ENCODE results near the gene KCNJ6. TPM values are rescaled to one million over a fixed set of nuclear protein-coding genes. Genes with fewer than 3 reads are reported as not detected.

KCNJ6 gene
- total RNA-seq, 2 donors from 2014 or later: not detected

DNA sequence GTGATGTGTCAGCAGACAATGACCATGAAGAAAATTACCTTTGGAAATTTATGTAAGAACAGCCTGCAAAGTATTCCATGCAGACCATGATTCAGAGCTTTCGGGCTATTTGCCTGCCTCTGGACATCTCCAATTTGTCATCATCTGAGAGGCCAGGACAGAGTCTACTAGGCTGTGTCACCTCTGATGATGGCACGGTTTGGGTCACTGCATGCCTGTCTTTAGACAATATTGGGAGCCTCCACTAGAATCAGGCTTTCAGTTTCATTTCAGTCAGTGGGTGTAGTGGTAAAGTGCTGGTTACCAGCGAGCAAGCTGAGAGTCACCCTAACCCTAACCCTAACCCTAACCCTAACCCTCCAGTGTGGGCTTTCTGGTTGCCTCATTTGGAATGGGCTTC lies 80.8 kb downstream of the KCNJ6 start:
- intact Hi-C loops (cut with DNase I): no loop called here
- no peak for DNase-seq (ENCODE audit: low spot score)

DNA sequence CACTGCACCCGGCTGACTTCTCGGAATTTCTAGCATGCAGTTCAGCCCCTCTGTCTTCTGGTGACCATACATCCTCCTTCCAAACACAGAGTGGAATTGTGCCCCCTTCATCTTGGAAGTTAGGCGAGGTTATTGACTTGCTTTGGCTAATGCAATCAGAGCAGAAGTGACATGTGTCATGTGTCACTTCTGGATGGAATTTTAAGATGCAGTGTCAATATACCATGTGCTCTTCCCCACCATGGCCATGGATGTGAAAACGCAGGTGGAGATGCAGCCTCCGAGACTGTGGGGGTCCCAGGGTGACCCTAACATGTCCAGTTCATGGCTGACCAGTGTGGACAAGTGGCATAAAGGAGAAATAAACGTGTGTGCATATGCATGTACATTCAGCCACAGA lies 83.0 kb downstream of the KCNJ6 start:
- intact Hi-C loops (cut with DNase I): no loop called here
- no peak for DNase-seq (ENCODE audit: low spot score)

DNA sequence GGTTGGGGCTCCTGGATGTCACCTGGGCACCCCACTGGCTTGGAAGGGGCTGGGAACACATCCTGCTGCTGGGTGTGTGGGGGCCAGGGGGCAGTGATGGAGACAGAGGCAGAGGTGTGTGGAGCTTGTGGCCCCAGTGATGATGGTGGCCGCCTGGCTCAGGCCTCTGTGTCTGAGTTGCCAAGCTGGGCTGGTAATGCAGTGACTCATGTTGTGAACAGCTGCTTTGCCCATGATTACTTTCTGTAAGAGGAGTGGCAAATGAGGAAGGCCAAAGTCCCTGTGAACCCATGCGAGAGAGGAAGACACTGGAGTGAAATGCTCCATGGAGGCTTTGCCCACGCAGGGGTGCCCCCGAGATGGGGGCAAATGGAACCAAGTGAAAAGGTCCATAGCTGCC lies 86.8 kb downstream of the KCNJ6 start:
- no peak for DNase-seq (ENCODE audit: low spot score)
- intact Hi-C loops (cut with DNase I): loop anchor here in 1 of 2 donors (2.0 kb wide), 1 partner anchor 35 kb away; no protein-coding TSS in a partner anchor

DNA sequence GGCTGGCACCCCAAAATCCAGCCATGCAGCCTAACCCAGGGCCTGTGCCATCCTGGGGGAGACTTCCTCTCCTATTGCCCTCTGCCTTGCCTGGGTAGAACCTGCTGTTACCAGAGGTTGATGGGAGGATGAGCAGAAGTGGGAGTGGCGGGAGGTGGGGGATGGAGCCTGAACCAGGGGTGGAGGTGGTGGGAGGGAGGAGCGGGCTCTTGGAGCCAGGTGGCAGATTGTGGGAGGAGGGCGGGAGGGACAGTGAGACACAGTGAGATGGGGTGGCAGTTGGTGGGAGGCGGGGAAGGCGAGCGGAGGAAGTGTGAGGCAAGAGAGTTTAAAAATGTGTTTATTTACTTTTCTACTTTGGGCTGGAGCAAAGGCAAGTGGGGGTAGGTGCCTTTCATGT lies 87.3 kb downstream of the KCNJ6 start:
- no peak for DNase-seq (ENCODE audit: low spot score)
- intact Hi-C loops (cut with DNase I): loop anchor here in 1 of 2 donors (2.0 kb wide), 1 partner anchor 36 kb away; no protein-coding TSS in a partner anchor

DNA sequence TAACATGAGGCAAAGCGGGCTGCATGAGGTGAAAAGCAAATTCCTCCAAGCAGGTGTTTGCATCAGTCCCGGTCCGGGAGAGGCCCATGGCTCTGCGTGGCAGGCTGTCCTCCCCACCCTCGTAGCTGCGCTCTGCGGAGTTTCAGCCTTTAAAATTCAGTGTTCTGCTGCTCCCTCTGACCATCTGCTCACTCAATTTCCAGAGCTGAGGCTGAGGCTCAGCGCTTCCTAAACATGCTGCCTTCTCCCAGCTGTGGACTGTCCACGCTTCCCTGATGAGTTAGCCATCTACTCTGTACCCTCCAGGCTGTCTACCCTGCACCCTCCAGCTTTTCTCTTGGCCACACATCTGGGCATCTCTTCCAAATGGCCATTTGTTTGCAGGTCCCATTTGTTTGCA lies 87.7 kb downstream of the KCNJ6 start:
- DNase-seq (ENCODE audit: low spot score): no peak
- intact Hi-C loops (cut with DNase I): loop anchor here in 1 of 2 donors (2.0 kb wide), 1 partner anchor 36 kb away; no protein-coding TSS in a partner anchor

DNA sequence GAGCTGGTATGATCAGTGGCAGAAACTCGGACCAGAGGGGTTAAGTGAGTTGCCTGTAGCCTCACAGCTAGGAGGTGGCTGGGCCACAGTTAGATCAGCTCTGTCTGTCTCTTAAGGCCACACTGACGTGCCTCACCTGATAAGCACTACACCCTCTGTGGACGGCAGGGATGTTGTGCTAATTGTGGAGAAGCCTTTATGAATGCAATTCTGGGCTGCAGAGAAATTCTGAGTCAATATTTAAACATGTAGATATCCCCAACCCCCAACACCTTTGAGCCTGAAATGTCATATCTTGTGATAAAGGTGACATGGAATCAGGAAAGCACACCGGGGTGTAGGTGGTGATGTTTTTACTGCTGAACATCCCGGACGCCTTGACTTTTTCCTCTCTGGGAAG lies 88.3 kb downstream of the KCNJ6 start:
- DNase-seq (ENCODE audit: low spot score): no peak
- intact Hi-C loops (cut with DNase I): loop anchor here in 1 of 2 donors (2.0 kb wide), 1 partner anchor 37 kb away; no protein-coding TSS in a partner anchor

DNA sequence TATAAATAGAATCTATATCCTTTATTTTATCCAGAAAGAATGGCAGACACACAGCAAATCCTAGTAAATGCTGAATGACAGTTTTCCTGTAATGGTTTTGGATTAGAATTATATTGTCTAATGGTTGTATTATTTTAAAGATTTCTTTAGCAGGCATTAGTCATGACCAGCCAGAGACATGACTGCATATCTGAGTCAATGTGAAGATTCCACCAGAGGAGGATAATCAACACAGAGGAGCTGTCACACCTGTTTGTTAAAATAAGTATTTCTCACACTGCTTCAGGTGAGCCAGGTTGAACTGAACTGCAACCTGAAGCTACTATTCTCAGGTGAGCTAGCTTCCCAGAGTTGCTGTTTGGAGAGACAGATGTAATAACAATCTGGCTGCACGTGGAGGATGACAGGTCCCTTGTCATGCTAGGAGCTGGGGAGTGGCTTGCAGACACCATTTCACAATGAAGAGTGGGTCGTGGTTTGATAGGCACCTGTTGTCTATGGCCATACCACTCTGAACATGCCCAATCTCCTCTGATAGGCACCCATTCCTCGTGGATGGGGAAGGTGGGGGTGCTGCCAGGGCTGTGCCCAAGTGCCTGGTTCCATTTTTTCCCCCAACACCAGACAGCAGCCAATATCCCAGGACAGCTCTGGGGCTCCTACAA lies 94.3 kb downstream of the KCNJ6 start:
- intact Hi-C loops (cut with DNase I): no loop called here
- DNase-seq (ENCODE audit: low spot score): no peak

DNA sequence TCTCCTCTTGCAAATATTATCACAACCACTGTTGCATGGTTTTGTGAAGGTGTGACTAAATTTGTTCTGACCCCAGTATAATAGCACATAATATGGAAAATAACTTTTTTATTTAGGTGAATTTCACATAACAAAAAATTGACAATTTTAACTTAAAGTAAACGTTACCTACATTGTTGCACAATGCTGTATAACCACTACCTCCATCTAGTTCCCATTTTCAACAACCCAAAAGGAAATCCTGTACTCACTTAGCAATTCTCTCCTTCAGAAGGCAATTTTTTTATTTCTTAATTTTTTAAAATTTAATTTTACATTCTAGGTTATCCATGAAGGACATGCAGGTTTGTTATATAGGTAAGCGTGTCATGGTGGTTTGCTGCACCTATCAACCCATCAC lies 95.2 kb downstream of the KCNJ6 start:
- DNase-seq (ENCODE audit: low spot score): no peak
- intact Hi-C loops (cut with DNase I): no loop called here

DNA sequence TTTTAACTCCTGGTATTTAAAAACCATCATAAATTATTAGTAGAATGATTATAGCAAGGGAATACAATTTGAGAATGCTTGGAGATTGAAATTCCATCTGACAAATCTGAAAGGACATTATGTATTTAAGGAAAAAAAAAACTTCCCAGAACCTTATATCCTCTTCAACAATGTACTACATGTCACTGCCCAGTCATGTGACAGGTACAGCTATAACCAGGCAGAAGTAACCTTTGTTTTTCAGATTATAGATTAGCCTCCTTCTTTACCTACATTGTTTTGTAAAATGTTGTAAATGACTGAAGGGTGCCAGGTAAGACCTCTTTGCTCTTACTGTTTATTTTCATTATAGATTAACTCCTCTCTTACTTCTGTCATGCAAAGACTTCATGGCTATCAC lies 96.9 kb downstream of the KCNJ6 start:
- no peak for DNase-seq (ENCODE audit: low spot score)

DNA sequence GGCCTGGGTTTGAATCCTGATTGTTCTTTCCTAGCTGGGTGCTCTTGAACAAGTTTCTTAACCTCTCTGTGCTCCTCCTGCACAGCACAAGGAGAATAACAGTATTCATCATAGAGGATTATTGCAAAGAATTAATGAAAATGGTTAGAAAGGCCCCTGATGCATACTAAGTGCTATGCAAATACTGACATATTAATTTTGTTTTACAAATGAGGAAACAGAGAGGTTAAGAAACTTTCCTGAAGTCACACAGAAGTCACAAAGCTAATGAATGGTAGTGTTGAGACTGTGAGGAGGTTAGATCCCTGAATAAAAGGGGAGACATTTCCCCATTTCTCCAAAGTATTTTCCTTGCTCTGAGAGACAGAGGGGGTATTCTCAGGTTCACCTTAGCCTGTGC lies 99.0 kb downstream of the KCNJ6 start:
- intact Hi-C loops (cut with DNase I): no loop called here
- no peak for DNase-seq (ENCODE audit: low spot score)

More for the DNA sequence above, 96.9 kb downstream of the KCNJ6 start:
- intact Hi-C loops (cut with DNase I): no loop called here

DNA sequence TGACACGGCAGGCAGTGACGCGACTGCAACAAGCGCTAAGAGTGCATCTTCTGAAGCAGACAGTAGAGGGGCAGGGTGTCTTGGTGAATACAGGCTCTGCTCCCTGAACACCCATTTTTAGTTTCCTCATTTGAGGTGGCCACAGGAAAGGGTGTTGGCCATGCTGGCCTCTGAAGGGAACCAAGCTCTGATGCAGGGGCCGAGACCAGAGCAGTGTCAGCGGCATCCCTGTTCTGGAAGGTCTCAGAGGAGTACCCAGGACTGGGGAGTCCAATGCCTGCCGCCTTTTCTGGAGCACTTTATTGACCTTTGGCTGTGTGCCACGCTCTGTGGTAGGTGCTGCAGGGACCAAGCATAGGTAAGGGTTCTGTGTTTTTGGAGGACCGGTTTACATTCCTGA lies 100.4 kb downstream of the KCNJ6 start:
- no peak for DNase-seq (ENCODE audit: low spot score)
- intact Hi-C loops (cut with DNase I): no loop called here

DNA sequence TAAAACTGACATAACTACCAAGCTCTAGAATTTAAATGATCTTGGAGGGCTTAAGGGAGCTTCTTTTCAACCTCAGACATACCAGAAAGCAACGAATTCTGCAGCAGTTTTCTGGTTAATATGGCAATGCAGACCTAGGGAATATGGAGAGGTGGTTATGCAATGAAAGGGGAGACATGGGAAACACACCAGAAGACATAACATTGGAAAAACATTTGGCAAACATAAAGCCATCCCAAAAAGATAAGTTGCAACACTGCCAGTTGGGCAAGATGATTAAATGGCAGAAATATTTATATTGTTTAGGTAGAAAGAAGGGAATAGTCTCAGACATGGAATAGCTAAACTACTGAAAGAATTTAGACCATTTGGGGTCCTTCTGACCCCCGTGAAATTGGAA lies 104.5 kb downstream of the KCNJ6 start:
- intact Hi-C loops (cut with DNase I): no loop called here
- DNase-seq (ENCODE audit: low spot score): no peak

DNA sequence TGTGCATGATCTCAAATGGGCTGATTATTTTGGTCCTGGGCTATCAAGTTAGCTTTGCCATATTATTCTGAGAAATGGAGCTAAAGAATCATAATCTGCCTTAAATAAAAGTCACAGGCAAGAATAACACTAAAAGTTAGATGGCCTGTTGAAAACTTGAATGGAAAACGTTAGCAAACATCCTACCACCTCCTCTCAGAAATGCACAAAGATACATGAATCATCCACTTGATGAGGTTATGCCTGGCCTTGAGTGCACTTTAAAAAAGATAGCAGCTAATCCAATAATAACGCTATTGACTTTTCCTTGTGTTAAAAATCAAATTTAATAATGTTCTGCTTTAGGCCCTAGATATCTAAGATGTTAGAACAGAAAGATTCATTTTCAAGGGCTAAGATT lies 108.0 kb downstream of the KCNJ6 start:
- DNase-seq (ENCODE audit: low spot score): no peak
- intact Hi-C loops (cut with DNase I): no loop called here

DNA sequence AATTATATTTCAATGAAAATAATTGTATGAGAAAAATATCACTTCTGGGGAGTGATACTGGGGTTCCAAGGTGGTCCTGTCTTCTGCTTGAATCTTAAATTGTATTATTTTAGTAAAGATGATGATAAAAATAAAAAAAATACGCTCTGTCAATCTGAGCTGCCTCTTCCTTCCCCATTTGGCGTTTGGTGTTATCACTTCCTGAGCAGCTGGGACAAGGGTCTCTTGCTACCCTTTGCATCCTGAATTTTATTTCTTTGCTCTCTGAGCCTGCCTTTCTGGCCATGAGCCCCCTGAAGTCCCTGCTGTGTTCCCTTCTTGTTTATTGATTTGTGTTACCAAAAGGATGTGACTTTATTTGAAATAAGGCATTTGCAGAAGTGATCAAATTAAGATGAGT lies 111.0 kb downstream of the KCNJ6 start:
- intact Hi-C loops (cut with DNase I): no loop called here
- DNase-seq (ENCODE audit: low spot score): no peak

DNA sequence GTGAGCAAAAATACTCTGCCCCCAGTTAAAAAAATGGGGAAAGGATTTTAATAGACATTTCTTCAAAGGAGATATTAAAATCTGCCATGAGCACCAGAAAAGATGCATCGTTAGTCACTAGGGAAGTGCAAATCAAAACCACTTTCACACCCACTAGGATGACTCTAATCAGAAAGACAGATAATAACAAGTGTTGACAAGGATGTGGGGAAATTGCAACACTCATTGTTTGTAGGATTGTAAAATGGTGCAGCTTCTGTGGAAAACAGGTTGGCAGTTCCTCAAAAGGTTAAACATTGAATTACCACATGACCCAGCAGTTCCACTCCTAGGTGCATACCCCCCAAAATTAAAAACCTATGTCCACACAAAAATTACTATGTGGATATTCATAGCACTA lies 112.3 kb downstream of the KCNJ6 start:
- no peak for DNase-seq (ENCODE audit: low spot score)
- intact Hi-C loops (cut with DNase I): no loop called here

DNA sequence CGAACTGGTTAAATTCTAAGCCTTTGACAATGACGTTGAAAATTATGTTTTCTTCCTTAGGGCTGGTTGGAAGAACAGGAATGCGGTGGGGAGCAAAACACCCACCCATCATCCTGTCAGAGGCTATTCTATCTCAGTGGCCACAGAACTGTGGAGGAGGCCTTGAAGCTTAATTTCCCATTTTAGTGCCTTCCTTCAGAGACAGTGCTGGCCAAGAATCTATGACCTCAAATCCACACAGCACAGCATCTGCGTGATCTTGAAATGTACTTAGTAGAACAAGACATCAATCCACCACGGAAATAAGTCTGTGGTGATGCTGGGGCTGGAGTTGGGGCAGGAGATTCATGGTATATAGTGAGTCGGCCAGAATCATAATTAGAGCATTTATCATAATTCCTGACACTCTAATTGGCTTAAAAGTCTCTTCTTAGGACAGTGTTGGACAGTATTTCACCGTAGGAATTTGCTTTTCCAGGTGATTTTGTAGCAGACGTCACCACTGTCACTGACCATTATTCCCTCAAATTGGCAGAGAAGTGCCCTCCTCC lies 113.1 kb downstream of the KCNJ6 start:
- no peak for DNase-seq (ENCODE audit: low spot score)

DNA sequence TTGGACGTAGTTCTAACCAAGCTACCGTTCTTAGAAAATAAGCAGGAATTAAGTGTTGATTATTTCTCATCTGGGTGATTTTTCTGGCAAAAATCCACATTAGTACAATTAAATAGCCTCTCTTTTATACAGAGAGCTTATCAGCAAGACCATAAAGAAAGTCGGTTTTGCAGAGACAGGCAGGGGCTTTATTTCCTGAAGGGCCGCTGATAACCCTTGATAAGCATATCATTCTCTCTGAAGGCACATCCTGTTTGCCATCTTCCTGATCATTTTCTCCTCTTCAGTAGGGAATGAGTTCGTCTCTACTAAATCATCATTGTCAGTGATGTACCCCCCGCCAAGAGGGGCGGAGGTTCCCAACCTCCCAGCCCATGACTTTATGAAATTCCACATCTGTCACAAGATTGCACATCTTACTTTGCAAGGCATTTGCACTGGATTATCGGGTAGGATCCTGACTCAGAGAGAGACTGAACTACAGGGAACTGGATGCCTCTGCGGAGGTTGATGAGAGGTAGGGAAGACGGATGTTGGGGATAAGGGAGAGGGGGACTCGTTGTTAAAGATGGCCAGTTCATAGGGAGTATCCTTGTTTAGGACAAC lies 115.7 kb downstream of the KCNJ6 start:
- no peak for DNase-seq (ENCODE audit: low spot score)

More for the DNA sequence above, 113.1 kb downstream of the KCNJ6 start:
- intact Hi-C loops (cut with DNase I): no loop called here

DNA sequence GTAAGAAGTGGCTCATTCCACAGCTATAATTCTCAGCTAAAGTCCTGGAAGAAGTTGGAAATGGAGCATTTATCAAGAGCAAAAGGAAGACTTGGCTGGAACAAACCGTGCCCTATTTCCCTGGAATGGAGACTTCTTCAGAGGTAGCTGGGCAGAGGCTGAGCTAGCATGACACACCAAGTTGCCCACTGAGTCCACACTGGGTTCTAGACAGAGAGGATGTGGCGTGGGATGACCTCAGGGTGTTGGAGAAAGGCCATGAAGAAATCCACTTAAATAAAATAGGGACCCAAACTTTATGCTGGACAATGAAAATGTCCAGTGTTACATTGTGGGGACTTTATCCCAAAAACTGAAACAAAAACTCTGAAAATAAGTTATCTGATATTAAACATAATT lies 116.2 kb downstream of the KCNJ6 start:
- intact Hi-C loops (cut with DNase I): no loop called here
- DNase-seq (ENCODE audit: low spot score): no peak

More for the DNA sequence above, 115.7 kb downstream of the KCNJ6 start:
- intact Hi-C loops (cut with DNase I): no loop called here

DNA sequence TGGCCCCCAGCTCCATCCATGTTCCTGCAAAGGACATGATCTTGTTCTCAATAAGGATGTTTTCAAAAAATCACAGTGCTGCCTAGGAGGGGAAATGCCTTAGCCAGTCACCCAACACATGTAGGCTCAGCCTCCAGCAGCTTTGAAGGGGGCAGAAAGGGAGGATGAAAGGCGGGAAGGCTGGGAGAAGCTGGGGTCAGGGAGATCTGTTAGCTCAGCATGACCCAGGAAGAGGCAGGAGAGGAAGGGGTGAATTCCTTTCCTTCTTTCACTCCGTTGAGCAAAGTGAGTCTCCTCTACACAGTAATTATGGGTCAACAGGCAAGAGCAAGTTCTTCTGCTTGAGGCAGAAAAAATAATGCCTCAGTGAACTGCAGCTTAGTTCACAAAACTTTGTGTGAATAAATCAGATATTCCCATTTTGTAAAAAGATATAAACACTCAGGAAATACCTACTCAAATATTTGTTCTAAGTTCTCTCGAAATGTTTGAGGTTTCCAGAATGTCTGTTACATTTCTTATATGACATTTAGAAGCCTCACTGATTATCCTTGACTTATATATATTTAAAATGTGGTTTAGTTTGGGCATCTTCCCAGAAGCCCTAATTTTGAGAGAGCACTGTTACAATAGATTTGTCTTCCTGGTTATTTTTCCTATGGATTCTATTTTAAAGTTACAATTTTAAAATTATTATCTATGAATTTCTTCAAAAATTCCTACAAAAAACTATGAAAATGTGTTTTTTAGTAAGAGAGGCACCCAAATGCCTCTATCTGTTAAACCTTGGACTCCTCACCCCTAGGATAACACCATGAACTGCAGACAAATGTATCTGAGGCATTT lies 116.8 kb downstream of the KCNJ6 start:
- intact Hi-C loops (cut with DNase I): no loop called here
- no peak for DNase-seq (ENCODE audit: low spot score)

DNA sequence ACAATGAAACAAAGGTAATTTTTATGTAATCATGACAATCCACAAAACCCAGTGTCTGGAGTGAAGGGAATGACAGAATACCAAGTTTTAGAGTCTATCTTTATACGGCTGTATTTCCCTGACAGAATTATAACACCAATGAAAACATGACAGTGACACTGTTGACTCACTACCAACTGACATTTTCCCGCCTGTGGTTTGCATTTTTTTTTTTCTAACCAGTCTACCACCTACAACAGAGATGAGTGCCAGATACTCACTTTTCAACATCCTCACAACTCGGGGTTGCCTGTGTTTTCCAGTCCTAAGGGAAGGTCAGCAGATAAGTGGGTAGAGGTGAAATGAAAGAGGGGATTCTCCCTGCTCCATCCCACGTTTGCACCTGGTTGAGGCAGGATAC lies 118.9 kb downstream of the KCNJ6 start:
- intact Hi-C loops (cut with DNase I): no loop called here

More for the DNA sequence above, 118.9 kb downstream of the KCNJ6 start:
- DNase-seq (ENCODE audit: low spot score): no peak

Measured in posterior vena cava (tissue), 2 donors.